Mesothelial cell of epicardium (in vitro differentiated cells): Measurements from ENCODE around the gene PARD3. TPM values are rescaled to one million over a fixed set of nuclear protein-coding genes. Genes with fewer than 3 reads are reported as not detected.
A peak's percentile ranks its signal among the peaks of the same experiment; 100 is the strongest.
"Not testable (repeated sequence)": the region's sequence is repeated elsewhere in the genome, so short reads cannot be mapped to it uniquely, and the experiment has no call there.

Experiments used
- DNase-seq, 2 experiments: peaks; one replicate each; pipeline ENCODE4 v3.0.0; 2021; ENCODE audit warnings: low spot score in 2 of 2; ENCODE audit not compliant: unreplicated experiment in 2 of 2
- H3K27ac Mint-ChIP-seq: 2 replicates; pipeline ENCODE4 v1.8.0; 2021; ENCODE audit warnings: mixed read lengths
- H3K27me3 Mint-ChIP-seq: 2 replicates; pipeline ENCODE4 v1.8.0; 2021; ENCODE audit warnings: low read depth, mixed read lengths
- H3K36me3 Mint-ChIP-seq: 2 replicates; pipeline ENCODE4 v1.8.0; 2021; ENCODE audit warnings: mixed read lengths
- H3K4me1 Mint-ChIP-seq: 2 replicates; pipeline ENCODE4 v1.8.0; 2021; ENCODE audit warnings: mixed read lengths
- H3K4me3 Mint-ChIP-seq: 2 replicates; pipeline ENCODE4 v1.8.0; 2021; ENCODE audit warnings: mild to moderate bottlenecking, moderate library complexity, mixed read lengths
- H3K9me3 Mint-ChIP-seq: 2 replicates; pipeline ENCODE4 v1.8.0; 2021; ENCODE audit warnings: mixed read lengths
- CTCF ChIP-seq: fragments of 200-600 bp; sonication (generic); IDR thresholded peaks from one replicate; pipeline ENCODE4 v1.5.0; 2021; ENCODE audit warnings: antibody characterized with exemption; ENCODE audit not compliant: unreplicated experiment
- total RNA-seq: library from RNA; stranded (reverse); gene quantifications from 3 replicates; pipeline ENCODE4 v1.2.1, GENCODE V29; 2021

Gene PARD3
- total RNA-seq, 1 donor from 2014 or later: 73.2 TPM

DNA sequence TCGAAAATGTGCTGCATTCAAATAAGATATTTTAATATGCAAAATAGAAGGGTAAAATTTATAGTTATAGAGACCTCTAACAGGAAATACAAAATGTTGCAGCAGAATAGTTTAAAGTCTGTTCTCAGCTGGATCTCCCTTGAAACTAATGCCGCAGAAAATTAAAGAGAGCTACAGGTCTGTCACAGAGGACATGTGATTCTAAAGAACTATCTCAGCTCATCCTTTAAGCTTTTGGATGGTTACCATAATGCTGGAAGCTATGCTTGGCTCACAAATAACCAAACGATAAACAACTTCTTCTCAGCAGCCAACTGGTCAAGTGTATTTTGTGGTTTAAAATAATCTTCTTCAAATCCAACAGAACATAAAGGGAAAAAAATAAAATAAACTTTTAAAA is 353.0 kb downstream of the PARD3 start:
- Mint-ChIP-seq H3K9me3 (no peaks in the 10 kb centered on the region), H3K27ac (no peak overlapping the region), H3K36me3 (peaks cover 2% of the 10 kb centered on the region), H3K27me3 (no peaks in the 10 kb centered on the region), H3K4me1 (no peaks in the 10 kb centered on the region), H3K4me3 (no peak overlapping the region)
- DNase-seq: no peak
- no peak for TF ChIP-seq CTCF

GRCh38 chr10:34454590-34455261 is 360.4 kb downstream of the PARD3 start:
- Mint-ChIP-seq H3K9me3 (no peaks in the 10 kb centered on the region), H3K27me3 (no peaks in the 10 kb centered on the region), H3K4me3 (no peak overlapping the region), H3K27ac (no peak overlapping the region), H3K4me1 (peaks cover 12% of the 10 kb centered on the region), H3K36me3 (no peaks in the 10 kb centered on the region)
- TF ChIP-seq CTCF: no peak
- DNase-seq: no peak

DNA sequence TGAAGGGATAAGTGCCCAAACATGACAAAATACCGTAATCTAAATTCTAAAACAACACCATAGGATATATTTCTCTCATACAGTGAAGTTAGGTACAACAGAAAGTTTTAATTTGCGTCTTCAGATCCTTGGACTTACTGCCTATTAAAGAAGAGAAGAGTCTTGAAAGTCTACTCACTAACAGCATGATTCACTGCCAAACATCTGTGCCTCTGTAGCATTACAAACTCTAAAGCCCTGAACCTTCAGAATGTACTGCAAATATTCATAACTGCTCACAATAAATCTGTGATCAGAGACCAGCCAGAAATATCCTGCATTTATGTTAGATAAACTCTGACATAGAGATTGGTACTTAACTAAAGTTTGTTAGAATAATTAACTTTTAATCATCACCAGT is 365.3 kb downstream of the PARD3 start:
- Mint-ChIP-seq H3K9me3 (no peaks in the 10 kb centered on the region), H3K4me3 (no peak overlapping the region), H3K27ac (peak overlapping the region; percentile 45), H3K4me1 (peaks cover 19% of the 10 kb centered on the region), H3K27me3 (no peaks in the 10 kb centered on the region), H3K36me3 (peaks cover 4% of the 10 kb centered on the region)
- no peak for TF ChIP-seq CTCF
- DNase-seq: no peak

DNA sequence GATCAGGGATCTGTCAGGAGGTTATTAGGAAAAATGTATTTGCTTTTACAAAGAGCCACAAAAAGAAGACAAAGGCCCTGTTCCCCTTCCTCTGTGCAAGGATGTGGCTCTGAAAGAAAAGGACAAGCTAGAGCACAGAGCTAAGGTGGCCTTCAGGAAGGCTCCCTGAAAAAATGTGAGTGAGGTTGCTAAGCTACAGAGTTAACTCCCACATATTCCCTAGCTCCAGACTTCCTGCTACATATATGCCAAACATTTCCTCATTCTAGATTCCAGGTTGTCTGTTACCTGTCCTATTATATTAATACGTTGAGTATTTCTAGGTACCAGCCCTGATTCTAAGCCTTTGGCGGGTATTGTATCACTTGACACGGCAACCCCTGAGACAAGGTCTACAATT is 369.0 kb downstream of the PARD3 start:
- Mint-ChIP-seq H3K4me3 (no peak overlapping the region), H3K36me3 (peaks cover 17% of the 10 kb centered on the region), H3K9me3 (no peaks in the 10 kb centered on the region), H3K4me1 (peaks cover 26% of the 10 kb centered on the region), H3K27me3 (no peaks in the 10 kb centered on the region), H3K27ac (no peak overlapping the region)
- no peak for TF ChIP-seq CTCF
- DNase-seq: no peak

DNA sequence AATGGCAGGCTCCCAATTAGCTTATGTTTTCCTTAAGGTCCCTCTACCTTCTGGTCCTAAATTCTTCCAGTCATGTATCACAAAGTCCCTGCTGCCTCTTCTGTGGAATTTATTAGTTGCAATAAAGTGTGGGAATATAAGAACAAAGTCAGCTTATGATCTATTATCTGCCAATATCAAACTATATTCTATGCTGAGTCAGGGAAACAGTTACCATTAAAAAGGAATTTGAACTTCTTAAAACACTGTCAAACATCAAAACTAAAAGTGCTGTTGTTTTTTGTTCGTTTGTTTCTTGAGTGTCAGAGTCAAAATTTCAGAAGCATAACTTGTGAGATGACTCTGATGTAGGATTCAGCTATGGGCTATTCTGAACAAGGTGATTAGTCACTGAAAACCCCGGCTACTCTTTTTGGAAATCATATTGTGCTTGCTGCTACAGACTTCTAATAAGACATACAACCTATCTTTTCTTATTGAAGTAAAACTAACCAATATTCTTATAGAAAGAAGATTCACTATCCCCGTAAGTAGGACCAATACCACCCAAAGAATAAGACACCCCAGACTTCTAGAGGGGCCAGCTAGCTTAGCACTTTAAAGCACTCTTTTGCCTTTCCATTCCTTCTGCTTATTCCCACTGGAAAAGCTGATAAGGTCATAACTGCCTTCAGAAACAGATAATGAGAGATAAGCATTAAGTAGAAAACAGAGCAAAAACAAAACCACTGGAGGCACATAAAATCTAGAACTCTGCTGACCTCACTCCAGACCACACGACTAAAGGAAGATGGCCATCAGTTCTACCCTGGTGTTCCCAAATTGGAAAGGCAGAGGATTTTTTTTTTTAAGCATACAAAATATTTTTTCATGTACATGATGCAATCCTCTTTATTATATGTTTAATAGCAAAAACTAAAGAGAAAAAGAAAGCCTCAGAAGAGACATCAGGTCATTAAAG is 370.6 kb downstream of the PARD3 start:
- peak overlapping the region; percentile 37 for H3K27ac Mint-ChIP-seq

GRCh38 chr10:34439386-34439785 is 375.7 kb downstream of the PARD3 start:
- peaks cover 14% of the 10 kb centered on the region for H3K36me3 Mint-ChIP-seq
- H3K27ac Mint-ChIP-seq, H3K9me3 Mint-ChIP-seq, H3K4me3 Mint-ChIP-seq, H3K27me3 Mint-ChIP-seq, DNase-seq: not testable (repeated sequence)
- peaks cover 14% of the 10 kb centered on the region for H3K4me1 Mint-ChIP-seq

More for the DNA sequence above, 370.6 kb downstream of the PARD3 start:
- Mint-ChIP-seq H3K4me1 (peaks cover 14% of the 10 kb centered on the region), H3K27me3 (no peaks in the 10 kb centered on the region), H3K9me3 (no peaks in the 10 kb centered on the region), H3K36me3 (peaks cover 17% of the 10 kb centered on the region), H3K4me3 (no peak overlapping the region)
- TF ChIP-seq CTCF: no peak
- DNase-seq: no peak
